ENCODE data around the gene CLEC14A.

The CLEC14A gene

DNA sequence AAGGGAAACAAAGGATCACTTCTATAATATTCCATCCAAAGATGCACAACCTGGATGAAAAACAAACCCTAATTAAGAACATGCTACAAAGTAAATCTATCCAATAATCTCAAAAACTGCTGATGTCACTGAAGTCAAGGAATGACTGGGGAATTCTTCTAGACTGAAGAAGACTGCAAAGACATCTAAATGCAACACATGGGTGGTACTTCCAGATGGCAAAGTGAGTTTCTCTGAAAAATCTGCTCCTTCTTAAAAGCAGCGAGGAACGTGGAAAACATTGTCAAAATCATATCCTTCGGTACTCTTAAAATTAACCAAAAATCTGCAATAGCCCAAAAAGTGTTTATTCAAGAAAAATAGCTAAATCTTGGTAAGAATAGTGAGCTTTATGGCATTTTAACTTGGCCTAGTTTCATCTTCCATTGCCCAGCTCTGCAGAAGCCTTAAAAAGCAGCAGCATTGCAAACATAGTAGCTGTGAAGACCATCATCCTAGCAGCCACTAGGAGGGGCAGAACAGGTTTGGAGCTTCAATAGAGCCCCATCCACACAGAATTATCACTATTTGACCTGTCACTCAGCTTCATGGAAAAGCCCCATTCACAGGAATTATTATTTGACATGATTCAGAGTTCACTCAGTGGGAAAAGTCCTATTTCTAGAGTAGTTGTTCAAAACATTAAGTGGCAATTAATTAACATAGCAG, 7.4 kb downstream of the CLEC14A start:
- DNase-seq (ENCODE audit: low spot score), result no peak

DNA sequence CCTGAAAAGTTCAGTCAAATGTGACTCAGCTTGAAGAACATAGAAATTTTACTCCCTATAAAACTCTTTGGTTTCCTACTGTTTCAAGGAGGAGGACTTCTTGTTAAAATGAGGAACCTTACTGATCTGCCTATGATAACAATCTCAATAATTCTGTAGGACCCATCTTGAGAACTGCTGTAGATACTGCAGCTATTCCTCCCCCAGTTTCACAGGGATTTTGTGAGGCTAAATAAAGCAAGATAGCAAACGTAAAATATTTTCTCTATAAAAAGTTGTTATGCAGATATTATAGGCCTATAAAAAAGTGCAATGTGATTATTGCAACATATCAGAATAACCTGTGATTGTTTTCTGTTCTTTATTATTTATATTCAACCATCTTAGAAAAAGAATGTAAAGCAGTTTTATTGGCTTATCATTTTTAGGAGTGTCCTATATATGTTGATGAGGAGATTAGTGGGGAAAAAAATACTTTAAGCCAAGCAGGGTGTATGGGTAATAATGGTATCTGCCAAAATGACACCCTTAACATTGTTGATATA, 12.1 kb downstream of the CLEC14A start:
- no peak for DNase-seq (ENCODE audit: low spot score)

DNA sequence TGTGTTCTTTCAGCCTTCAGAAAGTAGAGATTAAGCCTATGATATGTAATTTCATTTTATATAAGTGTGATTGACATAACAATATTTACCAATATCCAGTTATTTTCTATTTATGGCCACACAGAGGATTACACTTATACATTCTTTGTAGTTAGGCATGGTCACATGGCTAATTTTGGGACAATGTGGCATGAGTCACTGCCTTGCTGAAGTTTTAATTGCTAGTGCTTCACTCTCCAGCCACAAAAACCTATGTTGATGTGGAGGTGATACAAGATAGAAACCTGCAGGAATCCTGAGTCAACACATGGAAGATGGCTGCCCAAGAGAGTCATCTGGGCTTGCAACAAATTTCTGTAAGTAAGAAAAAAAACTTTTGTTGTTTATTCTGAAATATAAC, 17.0 kb downstream of the CLEC14A start:
- DNase-seq (ENCODE audit: low spot score), result no peak

DNA sequence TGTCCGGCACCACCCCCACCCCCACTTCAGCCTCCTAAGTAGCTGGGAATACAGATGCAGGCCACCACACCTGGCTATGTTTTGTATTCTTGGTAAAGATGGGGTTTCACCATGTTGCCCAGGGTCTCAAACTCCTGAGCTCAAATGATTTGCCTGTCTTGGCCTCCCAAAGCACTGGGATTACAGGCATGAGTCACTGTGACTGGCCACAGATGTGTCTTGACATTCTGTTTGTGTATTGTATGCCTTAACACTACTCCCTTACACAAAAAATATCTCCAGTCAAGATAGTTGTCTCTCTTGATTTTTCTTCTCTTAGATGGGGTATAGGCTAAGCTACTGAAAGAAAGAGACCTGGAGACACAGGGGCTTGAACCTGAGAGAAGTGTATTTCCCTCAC, 17.6 kb downstream of the CLEC14A start:
- no peak for DNase-seq (ENCODE audit: low spot score)

DNA sequence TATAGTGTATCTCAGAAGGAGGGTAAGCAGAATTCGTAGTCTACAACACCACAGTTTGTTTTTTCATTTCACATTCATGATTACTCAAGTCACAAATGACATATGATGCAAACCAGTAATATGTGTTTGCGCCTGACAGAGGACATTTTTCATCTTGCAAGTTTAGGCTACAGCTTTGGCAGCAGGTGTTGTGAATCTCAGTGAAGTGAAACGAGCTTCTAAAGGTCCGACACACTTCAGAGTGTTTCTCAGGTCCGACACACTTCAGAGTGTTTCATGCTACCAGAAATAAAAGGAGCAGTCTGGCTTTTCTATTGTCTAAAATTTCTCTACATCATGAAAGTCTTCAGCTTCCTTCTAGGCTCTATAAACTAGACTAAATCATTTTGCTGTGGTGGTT, 22.7 kb downstream of the CLEC14A start:
- no peak for DNase-seq (ENCODE audit: low spot score)

DNA sequence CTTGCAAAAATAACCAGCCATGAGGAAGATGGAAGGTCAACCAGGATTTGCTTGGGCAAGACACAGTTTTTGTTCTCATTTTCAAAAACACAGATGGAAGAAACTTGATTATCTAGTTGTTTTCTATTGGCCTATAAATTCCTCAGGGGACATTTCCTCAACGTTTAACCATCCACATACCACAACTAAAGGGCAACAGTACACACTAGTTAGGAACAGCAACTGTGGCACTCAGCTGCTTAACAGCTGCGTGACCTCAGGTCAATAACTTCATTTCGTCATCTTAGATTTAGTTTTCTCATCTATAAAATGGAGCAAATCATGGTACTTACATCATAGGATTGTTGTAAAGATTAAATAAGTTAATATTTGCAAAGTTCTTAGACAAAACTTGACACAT, 29.5 kb downstream of the CLEC14A start:
- no peak for DNase-seq (ENCODE audit: low spot score)

DNA sequence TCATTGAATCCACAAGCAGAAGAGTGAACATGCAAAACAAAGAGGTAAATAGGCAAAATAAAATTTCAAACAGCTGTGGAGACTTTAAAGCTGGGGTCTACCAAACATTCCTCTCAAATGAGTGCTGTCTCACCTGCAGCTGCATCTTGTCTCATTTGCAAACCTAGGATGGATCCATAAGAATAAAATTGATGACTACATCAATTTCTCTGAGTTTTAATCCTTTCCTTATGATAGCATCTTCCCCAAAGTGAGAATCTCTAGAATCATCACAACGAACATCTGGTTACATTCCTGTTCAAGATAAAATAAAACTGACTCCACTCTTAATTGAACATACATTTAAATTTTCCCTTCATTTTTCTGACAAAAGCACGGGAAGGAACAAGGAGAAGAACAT, 29.9 kb downstream of the CLEC14A start:
- DNase-seq (ENCODE audit: low spot score), result no peak

DNA sequence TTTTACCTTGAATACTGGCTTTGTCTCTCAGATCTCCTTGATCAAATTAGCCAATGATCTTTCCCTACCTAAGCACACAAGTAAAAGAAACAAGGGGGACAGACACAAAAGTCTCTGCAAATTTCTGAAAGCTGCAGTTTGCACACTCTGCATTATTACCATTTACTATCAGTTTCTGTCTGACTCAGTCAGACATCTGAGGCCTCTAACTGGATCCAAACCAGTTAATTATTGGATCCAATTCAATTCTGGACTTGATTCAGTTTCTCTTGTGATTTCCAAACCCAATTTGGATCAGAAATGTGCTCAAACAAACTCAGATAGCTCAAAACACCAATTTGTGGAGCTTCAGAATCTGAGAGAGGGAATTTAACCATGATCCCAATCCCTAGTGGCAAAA, 31.6 kb downstream of the CLEC14A start:
- no peak for DNase-seq (ENCODE audit: low spot score)

DNA sequence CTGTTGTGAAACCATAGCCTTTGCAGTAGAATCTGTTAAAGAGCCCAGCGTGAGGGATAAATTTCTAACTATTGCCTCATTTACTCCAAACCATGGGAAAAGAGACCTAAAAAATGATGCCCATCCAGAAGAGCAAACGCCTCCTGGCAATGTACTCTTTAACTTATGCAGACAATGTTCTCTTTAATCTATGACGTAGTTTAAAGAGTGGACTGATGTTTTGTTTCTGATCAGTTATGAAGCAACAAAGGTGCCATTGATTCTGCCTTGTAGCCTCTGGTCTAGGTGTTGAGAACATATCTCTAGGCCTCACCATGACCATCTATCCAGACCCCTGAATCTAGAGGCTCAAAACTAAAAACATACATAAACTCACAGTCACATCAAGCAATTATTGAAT, 34.8 kb downstream of the CLEC14A start:
- DNase-seq (ENCODE audit: low spot score), result no peak

DNA sequence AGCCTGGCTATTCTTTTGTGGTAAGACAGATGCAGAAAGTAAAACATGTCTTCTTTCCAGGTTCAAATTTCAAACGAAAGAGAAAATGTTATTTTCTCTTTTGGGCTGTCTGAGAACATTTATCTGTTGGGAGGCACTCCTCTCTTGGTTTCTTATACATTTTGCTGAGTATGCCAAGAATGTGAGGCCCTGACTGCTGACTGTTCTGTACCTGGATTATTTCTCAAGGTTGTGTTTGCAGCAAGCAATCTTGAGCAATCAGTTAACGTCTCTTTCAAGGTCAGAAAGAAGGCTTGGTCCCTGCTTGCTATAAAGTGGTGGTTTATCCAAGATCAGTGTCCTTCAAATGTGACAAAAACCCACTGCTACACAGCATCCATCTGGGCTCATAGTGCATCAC, 38.3 kb downstream of the CLEC14A start:
- no peak for DNase-seq (ENCODE audit: low spot score)

DNA sequence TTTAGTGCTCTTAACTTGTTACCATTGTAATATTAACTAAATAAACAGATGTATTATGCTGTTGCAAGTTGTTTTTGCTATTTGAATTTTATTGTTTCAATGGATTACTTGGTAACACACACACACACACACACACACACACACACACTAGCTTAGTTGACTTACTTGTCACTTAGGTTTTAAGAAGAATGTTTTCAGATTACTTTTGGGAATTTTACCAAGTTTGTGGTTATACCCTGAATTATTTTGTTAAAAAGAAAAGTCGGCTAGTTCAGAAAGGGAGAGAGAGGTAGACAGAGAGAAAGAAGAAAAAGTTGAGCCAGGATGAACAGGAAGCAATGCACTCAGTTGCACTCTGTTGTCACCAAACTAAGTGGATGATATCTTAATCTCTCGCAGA, 42.9 kb downstream of the CLEC14A start:
- no peak for DNase-seq (ENCODE audit: low spot score)

DNA sequence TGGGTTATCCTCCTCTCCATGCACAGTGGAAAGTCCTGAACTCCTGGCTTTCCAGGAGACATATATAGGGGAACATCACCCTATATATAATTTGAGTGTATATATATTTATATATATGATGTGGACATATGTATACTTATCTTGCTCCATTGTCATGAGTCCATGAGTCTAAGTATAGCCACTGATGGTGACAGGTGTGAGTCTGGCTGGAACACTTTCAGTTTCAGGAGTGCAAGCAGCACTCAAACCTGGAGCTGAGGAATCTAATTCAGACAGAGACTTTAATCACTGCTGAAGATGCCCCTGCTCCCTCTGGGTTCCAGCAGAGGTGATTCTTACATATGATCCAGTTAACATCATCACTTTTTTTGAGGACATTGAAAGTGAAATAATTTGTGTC, 43.8 kb downstream of the CLEC14A start:
- no peak for DNase-seq (ENCODE audit: low spot score)

DNA sequence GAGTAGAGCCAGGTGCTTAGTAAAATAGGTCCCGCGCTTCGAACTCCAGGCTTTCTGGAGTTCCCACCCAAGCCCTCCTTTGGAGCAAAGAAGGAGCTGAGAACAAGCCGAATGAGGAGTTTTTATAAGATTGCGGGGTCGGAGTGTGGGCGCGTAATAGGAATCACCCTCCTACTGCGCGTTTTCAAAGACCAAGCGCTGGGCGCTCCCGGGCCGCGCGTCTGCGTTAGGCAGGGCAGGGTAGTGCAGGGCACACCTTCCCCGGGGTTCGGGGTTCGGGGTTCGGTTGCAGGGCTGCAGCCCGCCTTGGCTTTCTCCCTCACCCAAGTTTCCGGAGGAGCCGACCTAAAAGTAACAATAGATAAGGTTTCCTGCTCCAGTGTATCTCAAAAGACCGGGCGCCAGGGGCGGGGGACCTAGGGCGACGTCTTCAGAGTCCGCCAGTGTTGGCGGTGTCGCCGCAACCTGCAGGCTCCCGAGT, 44.6 kb downstream of the CLEC14A start:
- DNase-seq (ENCODE audit: low spot score), result no peak

DNA sequence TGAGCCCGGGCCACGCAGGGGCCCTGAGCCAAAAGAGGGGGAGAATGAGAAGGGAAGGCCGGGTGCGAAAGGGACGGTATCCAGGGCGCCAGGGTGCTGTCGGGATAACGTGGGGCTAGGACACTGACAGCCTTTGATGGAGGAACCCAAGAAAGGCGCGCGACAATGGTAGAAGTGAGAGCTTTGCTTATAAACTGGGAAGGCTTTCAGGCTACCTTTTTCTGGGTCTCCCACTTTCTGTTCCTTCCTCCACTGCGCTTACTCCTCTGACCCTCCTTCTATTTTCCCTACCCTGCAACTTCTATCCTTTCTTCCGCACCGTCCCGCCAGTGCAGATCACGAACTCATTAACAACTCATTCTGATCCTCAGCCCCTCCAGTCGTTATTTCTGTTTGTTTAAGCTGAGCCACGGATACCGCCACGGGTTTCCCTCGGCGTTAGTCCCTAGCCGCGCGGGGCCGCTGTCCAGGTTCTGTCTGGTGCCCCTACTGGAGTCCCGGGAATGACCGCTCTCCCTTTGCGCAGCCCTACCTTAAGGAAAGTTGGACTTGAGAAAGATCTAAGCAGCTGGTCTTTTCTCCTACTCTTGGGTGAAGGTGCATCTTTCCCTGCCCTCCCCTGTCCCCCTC, 45.2 kb downstream of the CLEC14A start:
- no peak for DNase-seq (ENCODE audit: low spot score)

DNA sequence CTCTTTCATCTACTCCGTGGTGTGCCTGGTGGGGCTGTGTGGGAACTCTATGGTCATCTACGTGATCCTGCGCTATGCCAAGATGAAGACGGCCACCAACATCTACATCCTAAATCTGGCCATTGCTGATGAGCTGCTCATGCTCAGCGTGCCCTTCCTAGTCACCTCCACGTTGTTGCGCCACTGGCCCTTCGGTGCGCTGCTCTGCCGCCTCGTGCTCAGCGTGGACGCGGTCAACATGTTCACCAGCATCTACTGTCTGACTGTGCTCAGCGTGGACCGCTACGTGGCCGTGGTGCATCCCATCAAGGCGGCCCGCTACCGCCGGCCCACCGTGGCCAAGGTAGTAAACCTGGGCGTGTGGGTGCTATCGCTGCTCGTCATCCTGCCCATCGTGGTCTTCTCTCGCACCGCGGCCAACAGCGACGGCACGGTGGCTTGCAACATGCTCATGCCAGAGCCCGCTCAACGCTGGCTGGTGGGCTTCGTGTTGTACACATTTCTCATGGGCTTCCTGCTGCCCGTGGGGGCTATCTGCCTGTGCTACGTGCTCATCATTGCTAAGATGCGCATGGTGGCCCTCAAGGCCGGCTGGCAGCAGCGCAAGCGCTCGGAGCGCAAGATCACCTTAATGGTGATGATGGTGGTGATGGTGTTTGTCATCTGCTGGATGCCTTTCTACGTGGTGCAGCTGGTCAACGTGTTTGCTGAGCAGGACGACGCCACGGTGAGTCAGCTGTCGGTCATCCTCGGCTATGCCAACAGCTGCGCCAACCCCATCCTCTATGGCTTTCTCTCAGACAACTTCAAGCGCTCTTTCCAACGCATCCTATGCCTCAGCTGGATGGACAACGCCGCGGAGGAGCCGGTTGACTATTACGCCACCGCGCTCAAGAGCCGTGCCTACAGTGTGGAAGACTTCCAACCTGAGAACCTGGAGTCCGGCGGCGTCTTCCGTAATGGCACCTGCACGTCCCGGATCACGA, 46.0 kb downstream of the CLEC14A start:
- no peak for DNase-seq (ENCODE audit: low spot score)

DNA sequence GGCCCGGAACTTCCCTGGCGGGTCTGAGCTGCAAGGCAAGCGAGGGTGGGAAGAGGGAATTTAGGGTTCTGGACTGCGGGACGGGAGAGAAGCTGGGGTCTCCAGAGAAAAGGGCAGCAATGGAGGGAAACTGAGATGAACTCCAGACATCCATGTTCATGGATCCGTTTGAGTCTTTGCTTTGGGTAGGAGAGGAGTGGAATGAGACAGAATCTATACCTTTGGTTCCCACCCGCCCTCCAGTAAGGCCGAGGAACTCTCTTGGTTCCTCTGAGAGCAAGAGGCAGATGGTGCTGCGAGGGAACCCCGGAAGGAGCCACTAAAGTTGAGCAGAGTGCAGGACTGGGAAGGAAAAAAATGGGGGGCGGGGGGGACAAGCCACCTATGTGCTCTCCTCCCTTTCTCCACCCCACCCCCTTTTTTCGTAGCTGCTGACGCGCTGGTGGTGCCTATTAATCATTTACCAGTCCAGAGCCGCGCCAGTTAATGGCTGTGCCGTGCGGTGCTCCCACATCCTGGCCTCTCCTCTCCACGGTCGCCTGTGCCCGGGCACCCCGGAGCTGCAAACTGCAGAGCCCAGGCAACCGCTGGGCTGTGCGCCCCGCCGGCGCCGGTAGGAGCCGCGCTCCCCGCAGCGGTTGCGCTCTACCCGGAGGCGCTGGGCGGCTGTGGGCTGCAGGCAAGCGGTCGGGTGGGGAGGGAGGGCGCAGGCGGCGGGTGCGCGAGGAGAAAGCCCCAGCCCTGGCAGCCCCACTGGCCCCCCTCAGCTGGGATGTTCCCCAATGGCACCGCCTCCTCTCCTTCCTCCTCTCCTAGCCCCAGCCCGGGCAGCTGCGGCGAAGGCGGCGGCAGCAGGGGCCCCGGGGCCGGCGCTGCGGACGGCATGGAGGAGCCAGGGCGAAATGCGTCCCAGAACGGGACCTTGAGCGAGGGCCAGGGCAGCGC, 47.0 kb downstream of the CLEC14A start:
- peak; percentile 50 for DNase-seq (ENCODE audit: low spot score)

DNA sequence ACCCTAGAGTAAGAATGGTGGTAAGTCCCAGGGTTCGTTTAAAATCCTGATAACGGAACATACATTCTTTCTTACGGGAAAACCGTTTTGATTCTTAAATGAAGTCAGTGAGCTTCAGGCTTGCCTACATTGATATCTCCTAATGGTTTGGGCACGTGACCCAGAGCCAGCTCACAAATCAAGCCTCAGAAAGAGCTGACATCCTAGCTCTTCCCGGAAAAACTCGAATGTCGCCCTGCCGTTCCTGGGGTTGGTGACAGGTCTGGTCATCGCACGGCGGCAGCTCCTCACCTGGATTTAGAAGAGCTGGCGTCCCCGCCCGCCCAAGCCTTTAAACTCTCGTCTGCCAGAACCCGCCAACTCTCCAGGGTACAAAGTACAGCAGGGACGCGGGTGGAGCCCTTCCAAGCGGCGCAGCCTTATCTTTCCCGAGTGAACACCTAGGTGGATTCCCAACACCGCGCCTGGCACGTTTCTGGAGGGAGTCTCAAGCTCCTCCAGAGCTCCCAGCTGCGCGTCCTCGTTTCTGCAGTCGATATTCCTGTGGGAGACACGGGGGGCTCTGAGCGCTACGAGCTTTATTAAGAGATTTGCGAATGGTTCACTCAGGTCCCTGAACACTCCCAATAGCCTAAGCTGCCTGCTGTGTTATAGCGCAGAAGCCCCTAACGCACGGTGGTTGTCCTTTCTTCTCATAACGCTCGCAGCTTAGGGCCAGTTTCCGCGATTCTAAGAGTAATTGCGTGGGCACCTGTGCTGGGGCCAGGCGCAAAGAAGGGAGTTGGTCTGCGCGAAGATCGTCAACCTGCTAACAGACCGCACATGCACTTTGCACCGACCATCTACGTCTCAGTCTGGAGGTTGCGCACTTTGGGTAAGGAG, 47.9 kb downstream of the CLEC14A start, which contains the start of gene SSTR1:
SSTR1 (plus strand) TSS at position 169 of the 882 bp plus-strand sequence. CDS start 1,486 bp downstream, outside the sequence.
- DNase-seq (ENCODE audit: low spot score), result peak; percentile 30

DNA sequence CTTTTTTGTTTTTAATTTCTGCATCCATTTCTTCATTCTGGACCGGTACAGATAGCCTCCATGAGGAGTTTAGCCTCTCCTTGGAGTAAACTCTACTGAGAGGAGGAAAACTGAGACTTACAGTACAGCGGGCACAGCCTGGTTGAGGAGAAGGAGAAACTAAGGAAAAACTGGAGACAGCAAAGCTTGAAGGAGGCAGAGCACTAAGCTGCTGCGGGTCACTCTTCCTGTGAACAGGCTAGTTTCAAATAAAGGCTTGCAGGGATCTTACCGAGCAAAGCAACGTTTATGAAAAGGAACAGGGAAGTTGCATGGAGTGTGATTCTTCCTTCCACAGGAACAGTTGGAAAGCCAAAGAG, 48.5 kb downstream of the CLEC14A start:
- no peak for DNase-seq (ENCODE audit: low spot score)

DNA sequence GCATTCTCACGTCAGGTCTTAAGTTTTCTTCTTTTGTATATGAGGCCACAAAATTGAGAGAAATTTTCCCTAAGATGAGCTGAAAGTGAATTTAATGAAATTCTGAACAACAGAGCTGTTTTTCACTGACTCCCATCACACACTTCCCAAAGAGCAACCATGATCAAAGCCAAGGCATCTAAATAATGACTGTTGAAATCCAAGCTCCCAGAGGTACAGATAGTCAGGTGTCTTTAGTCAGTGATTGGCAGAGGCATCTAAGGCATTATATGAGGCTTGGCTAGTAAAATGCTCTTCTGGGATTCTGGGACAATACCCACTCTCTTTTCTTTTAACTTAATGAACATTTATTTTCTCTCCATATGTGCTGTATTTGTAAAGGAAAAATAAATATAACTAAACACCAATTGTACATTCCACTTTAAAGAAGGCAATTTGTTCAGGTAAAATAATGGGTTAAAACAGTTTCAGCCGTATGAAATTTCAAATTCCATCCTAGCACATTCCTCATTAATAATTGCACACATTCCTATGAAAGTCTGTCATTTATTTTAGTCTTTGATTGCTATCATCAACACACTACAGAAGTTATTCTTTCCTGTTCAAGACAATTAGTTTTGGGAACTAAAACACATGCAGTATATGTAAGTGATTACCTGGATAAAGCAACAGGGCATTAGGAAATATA, 49.1 kb downstream of the CLEC14A start:
- no peak for DNase-seq (ENCODE audit: low spot score)

Data from D341Med (cell line).